Neural cell (in vitro differentiated cells): Measurements from ENCODE around the gene SRGAP3. TPM values are rescaled to one million over a fixed set of nuclear protein-coding genes. Genes with fewer than 3 reads are reported as not detected.

Experiments used
- H2AFZ ChIP-seq: fragments of 200-600, 300-800 bp; sonication (generic), shearing (Covaris generic); 2 replicates; pipeline ENCODE4 v1.6.0; 2014; ENCODE audit warnings: low read depth, mild to moderate bottlenecking, antibody characterized with exemption, low read length, moderate library complexity
- H3F3A ChIP-seq: fragments of 200-600 bp; shearing (Covaris generic); 2 replicates; pipeline ENCODE4 v1.6.1; 2016; ENCODE audit warnings: mild to moderate bottlenecking, moderate library complexity, mixed read lengths, antibody characterized with exemption, low read length; ENCODE audit not compliant: insufficient read depth, poor library complexity, severe bottlenecking
- H3K27ac ChIP-seq: fragments of 200-600, 300-800 bp; sonication (generic), shearing (Covaris generic); 2 replicates; pipeline ENCODE4 v1.5.1; 2014; ENCODE audit warnings: mild to moderate bottlenecking, low read length, moderate library complexity
- H3K27me3 ChIP-seq: fragments of 300-800, 200-600 bp; sonication (generic), shearing (Covaris generic); 2 replicates; pipeline ENCODE4 v1.6.0; 2014; ENCODE audit warnings: mild to moderate bottlenecking, low read depth, low read length, moderate library complexity; ENCODE audit not compliant: insufficient read depth
- H3K36me3 ChIP-seq: fragments of 300-800, 200-600 bp; sonication (generic), shearing (Covaris generic); 2 replicates; pipeline ENCODE4 v1.5.1; 2014; ENCODE audit warnings: mild to moderate bottlenecking, antibody characterized with exemption, low read length, moderate library complexity; ENCODE audit not compliant: insufficient read depth
- H3K4me2 ChIP-seq: fragments of 300-800, 200-600 bp; sonication (generic), shearing (Covaris generic); 2 replicates; pipeline ENCODE4 v1.6.0; 2014; ENCODE audit warnings: mild to moderate bottlenecking, low read length
- H3K4me3 ChIP-seq: fragments of 300-800, 200-600 bp; sonication (generic), shearing (Covaris generic); 2 replicates; pipeline ENCODE4 v1.5.1; 2014; ENCODE audit warnings: mild to moderate bottlenecking, low read length, moderate library complexity
- H3K79me2 ChIP-seq: fragments of 200-600 bp; shearing (Covaris generic); replicated peaks from 2 replicates; pipeline ENCODE4 v1.6.0; 2014; ENCODE audit warnings: mild to moderate bottlenecking, low read length, moderate library complexity; ENCODE audit not compliant: insufficient read depth
- H3K9ac ChIP-seq: fragments of 300-800, 200-600 bp; sonication (generic), shearing (Covaris generic); 2 replicates; pipeline ENCODE4 v1.6.1; 2016; ENCODE audit warnings: mild to moderate bottlenecking, low read length, mixed read lengths
- H3K9me2 ChIP-seq: fragments of 200-600 bp; shearing (Covaris generic); 2 replicates; pipeline ENCODE4 v1.6.1; 2016; ENCODE audit warnings: mild to moderate bottlenecking, low read length, mixed read lengths; ENCODE audit not compliant: insufficient read depth
- H3K9me3 ChIP-seq: fragments of 200-600, 300-800 bp; sonication (generic), shearing (Covaris generic); 2 replicates; pipeline ENCODE4 v1.6.1; 2016; ENCODE audit warnings: mild to moderate bottlenecking, mixed run types, low read length, moderate library complexity, mixed read lengths
- H4K20me1 ChIP-seq: fragments of 200-600 bp; shearing (Covaris generic); 2 replicates; pipeline ENCODE4 v1.6.1; 2016; ENCODE audit warnings: mild to moderate bottlenecking, mixed run types; ENCODE audit not compliant: insufficient read depth
- CTCF ChIP-seq: fragments of 450-650 bp; IDR thresholded peaks from 2 replicates; pipeline ENCODE4 v1.5.1; 2014; ENCODE audit warnings: antibody characterized with exemption, mild to moderate bottlenecking, moderate library complexity; ENCODE audit not compliant: poor library complexity, severe bottlenecking
- EP300 ChIP-seq: fragments of 450-650 bp; conservative IDR thresholded peaks from 2 replicates; pipeline ENCODE4 v1.6.1; 2014; ENCODE audit warnings: antibody characterized with exemption, mild to moderate bottlenecking, moderate library complexity; ENCODE audit not compliant: poor library complexity, severe bottlenecking
- EZH2 ChIP-seq: fragments of 200-600, 300-800 bp; shearing (Covaris generic), sonication (generic); IDR thresholded peaks from 2 replicates; pipeline ENCODE4 v1.6.1; 2014; ENCODE audit warnings: antibody characterized with exemption, low read length, borderline replicate concordance, mild to moderate bottlenecking; ENCODE audit not compliant: insufficient read depth, poor library complexity, severe bottlenecking
- MXI1 ChIP-seq: fragments of 450-650 bp; conservative IDR thresholded peaks from 2 replicates; pipeline ENCODE4 v1.6.1; 2014; ENCODE audit warnings: antibody characterized with exemption, mild to moderate bottlenecking; ENCODE audit not compliant: poor library complexity, severe bottlenecking
- POLR2AphosphoS5 ChIP-seq: IDR thresholded peaks from 2 replicates; pipeline ENCODE4 v1.6.1; 2012
- RAD21 ChIP-seq: fragments of 450-650 bp; conservative IDR thresholded peaks from 2 replicates; pipeline ENCODE4 v1.6.1; 2014; ENCODE audit warnings: antibody characterized with exemption, mild to moderate bottlenecking, moderate library complexity
- REST ChIP-seq: IDR thresholded peaks from 2 replicates; pipeline ENCODE4 v1.6.1; 2012; ENCODE audit warnings: borderline replicate concordance
- SMC3 ChIP-seq: fragments of 450-650 bp; conservative IDR thresholded peaks from 2 replicates; pipeline ENCODE4 v1.6.1; 2014; ENCODE audit warnings: antibody characterized with exemption, mild to moderate bottlenecking, moderate library complexity; ENCODE audit not compliant: poor library complexity
- TAF1 ChIP-seq: IDR thresholded peaks from 2 replicates; pipeline ENCODE4 v1.6.1; 2012; ENCODE audit warnings: low read depth
- polyA plus RNA-seq: library from polyadenylated mRNA; depleted of rRNA; stranded (reverse); fragments of >200 nt; gene quantifications from 2 replicates; pipeline ENCODE4 v1.2.3, GENCODE V29; 2014

The SRGAP3 gene
- polyA plus RNA-seq, 1 donor from 2014 or later, result 31.5 TPM

DNA sequence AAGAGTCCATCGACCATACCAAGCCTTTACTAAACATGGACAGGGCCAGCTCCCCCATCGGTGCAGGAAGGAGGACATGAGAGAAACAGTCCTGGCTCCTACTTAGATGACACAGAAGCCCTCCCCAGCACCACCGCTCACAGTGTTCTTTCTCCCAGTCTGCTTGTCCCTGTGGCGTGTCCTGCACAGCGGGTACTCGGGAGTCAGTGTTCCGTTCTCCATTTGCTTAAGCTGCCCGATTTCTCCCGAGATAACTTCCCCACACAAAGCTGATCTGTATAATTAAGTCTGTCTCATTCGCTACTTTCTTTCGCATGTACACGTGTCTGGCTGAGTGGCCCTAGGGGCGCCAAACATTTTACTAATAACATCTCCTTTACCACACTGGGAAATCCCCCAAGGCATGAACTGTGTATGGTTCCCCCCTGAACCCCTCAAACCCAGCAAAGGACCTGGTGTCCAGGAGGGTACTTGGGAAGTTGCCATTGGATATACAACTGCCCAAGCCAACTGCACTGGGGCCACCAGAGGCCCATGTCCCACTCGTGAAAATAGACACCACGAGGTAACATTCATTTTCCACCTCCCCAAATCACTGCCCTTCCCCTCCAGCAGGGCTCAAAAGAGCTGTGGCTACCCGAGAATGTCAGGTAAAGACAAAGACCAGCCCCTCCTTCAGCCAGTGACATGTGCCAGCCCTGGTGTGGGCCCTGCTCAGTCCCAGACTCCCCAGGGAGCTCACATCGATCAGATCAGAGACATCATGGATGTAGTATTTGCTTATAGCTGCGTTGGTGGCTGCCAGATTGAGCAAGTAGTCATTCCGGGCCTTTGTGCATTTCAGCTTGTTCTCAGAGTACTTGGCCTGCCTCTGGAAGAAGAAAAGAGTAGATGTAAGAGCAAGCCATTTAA is 189.7 kb downstream of the SRGAP3 start:
- H3K27ac ChIP-seq, result no peak overlapping the region
- H3K9me3 ChIP-seq, result peaks cover 6% of the 10 kb centered on the region
- no peaks in the 10 kb centered on the region for H3K27me3 ChIP-seq
- no peak overlapping the region for H3K4me3 ChIP-seq
- H2AFZ ChIP-seq, result no peak overlapping the region
- no peaks in the 10 kb centered on the region for H3K9me2 ChIP-seq
- H3K9ac ChIP-seq, result no peak overlapping the region
- H3K36me3 ChIP-seq, result peaks cover 11% of the 10 kb centered on the region
- H3K79me2 ChIP-seq, result no peaks in the 10 kb centered on the region
- H3K4me2 ChIP-seq, result no peak overlapping the region
- TF ChIP-seq CTCF (no peak), RAD21 (no peak), MXI1 (no peak), REST (no peak), POLR2AphosphoS5 (no peak), TAF1 (no peak), SMC3 (no peak), EZH2 (no peak), EP300 (no peak)
- H3F3A ChIP-seq, result no peaks in the 10 kb centered on the region
- no peaks in the 10 kb centered on the region for H4K20me1 ChIP-seq

DNA sequence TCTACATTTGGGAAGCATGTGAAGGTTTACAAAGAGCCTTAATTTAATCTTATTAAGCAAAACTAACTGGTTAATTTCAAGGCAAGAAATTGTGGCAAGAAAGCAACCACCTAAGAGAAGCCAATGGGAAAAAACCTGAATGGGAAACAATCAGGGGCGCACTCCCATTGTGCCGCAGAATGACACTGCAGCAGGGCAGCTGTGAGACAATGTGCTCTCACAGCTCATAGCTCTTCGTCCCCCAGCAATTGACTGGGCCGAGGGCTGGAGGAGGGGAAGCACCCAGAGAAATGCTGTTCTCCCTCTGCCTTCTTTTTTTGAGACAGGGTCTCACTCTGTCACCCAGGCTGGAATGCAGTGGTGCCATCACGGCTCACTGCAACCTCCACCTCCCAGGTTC is 192.9 kb downstream of the SRGAP3 start:
- no peaks in the 10 kb centered on the region for H4K20me1 ChIP-seq
- H3K4me2 ChIP-seq, result no peak overlapping the region
- peaks cover 4% of the 10 kb centered on the region for H3K36me3 ChIP-seq
- no peak for TF ChIP-seq EZH2
- no peak for TF ChIP-seq CTCF
- TF ChIP-seq REST, result no peak
- TF ChIP-seq MXI1, result no peak
- TF ChIP-seq RAD21, result no peak
- TF ChIP-seq SMC3, result no peak
- TF ChIP-seq POLR2AphosphoS5, result no peak
- no peak for TF ChIP-seq TAF1
- TF ChIP-seq EP300, result no peak
- H3K27ac ChIP-seq, result no peak overlapping the region
- H3F3A ChIP-seq, result no peaks in the 10 kb centered on the region
- H3K4me3 ChIP-seq, result no peak overlapping the region
- no peaks in the 10 kb centered on the region for H3K79me2 ChIP-seq
- H3K9me2 ChIP-seq, result no peaks in the 10 kb centered on the region
- H2AFZ ChIP-seq, result no peak overlapping the region
- no peak overlapping the region for H3K9ac ChIP-seq
- H3K9me3 ChIP-seq, result no peaks in the 10 kb centered on the region
- no peaks in the 10 kb centered on the region for H3K27me3 ChIP-seq
